AG09309 (cell line): Measurements from ENCODE around the gene SUGCT.
"Not testable (repeated sequence)": the region's sequence is repeated elsewhere in the genome, so short reads cannot be mapped to it uniquely, and the experiment has no call there.

Experiments used
- DNase-seq: peaks from one replicate; pipeline ENCODE4 v3.0.0-alpha.2; 2010; ENCODE audit warnings: low read depth
- H3K4me3 ChIP-seq: 2 replicates; pipeline ENCODE4 v1.5.1; 2011; ENCODE audit warnings: mild to moderate bottlenecking, low read depth, low read length, moderate library complexity; ENCODE audit not compliant: control insufficient read depth
- TF ChIP-seq, protein P1 (sequence below): IDR thresholded peaks from 2 replicates; pipeline ENCODE4 v1.5.1; 2011; ENCODE audit warnings: mild to moderate bottlenecking, low read depth, low read length, inconsistent platforms; ENCODE audit not compliant: insufficient read depth, control insufficient read depth; ENCODE audit errors: missing control alignments

SUGCT gene

DNA sequence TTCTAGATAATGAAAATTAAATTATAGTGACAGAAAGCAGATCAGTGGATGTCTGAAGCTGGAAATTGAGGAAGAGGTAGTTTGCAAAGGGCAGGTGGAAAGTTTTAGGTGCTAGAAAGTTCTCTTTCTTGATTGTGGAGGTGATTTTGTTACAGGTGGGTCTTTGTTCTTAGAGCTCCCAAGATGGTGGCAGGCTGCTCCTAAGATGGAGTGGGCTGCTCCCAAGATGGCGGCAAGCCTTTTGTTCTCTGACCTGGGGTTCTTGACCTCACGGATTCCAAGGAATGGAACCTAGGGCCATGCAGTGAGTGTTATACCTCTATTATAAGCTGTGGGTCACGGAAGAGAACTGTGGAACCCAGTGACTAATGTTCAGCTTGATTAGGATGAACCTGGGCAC is 32.5 kb downstream of the SUGCT start:
- DNase-seq: no peak
- TF ChIP-seq, protein P1, sequence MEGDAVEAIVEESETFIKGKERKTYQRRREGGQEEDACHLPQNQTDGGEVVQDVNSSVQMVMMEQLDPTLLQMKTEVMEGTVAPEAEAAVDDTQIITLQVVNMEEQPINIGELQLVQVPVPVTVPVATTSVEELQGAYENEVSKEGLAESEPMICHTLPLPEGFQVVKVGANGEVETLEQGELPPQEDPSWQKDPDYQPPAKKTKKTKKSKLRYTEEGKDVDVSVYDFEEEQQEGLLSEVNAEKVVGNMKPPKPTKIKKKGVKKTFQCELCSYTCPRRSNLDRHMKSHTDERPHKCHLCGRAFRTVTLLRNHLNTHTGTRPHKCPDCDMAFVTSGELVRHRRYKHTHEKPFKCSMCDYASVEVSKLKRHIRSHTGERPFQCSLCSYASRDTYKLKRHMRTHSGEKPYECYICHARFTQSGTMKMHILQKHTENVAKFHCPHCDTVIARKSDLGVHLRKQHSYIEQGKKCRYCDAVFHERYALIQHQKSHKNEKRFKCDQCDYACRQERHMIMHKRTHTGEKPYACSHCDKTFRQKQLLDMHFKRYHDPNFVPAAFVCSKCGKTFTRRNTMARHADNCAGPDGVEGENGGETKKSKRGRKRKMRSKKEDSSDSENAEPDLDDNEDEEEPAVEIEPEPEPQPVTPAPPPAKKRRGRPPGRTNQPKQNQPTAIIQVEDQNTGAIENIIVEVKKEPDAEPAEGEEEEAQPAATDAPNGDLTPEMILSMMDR: no peak
- H3K4me3 ChIP-seq: no peak overlapping the region

DNA sequence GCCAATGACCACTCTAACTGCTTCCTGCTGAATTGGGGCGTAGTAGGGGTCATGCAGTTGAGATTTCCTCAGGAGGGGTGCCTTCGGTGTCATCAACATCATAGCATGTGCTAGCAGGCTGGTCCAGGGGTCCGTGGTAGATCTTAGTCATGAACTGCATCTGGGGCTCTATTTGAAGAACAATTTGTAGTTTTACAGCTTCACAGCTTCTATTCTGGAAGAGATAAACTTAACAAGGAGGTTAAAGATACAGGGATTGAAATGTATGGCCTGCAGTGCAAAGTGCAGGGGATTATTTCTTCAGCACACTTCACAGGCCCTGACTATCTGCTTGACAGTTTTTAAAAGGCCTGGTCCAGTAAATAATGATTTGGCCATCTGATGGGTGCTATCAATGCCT is 33.5 kb downstream of the SUGCT start:
- H3K4me3 ChIP-seq, DNase-seq: not testable (repeated sequence)

DNA sequence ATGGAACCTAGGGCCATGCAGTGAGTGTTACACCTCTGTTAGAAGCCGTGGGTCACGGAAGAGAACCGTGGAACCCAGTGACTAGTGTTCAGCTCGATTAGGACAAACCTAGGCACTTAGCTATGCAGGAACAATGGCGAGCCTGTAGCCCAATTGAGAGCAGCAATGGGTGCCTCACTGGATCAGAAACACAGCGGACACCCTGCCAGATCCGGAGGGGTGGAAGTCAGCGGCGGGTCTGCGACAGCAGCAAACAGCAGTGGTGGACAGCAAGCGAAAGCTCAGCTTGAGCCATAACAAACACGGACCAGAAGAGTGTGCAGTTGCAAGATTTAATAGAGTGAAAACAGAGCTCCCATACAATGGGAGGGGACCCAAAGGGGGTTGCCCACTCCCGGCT is 38.3 kb downstream of the SUGCT start:
- not testable (repeated sequence) for H3K4me3 ChIP-seq, DNase-seq

DNA sequence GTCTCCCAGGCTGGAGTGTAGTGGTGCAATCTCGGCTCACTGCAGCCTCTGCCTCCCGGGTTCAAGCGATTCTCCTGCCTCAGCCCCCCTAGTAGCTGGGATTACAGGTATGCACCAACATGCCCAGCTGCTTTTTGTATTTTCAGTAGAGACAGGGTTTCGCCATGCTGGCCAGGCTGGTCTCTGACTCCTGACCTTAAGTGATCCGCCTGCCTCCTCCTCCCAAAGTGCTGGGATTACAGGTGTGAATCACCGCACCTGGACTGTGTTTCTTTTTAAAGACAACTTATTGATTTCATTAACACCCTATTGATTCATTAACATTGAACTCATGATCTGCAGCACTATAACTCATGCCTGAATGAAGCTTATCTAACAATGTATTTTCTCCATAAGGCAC is 40.5 kb downstream of the SUGCT start:
- H3K4me3 ChIP-seq, DNase-seq: not testable (repeated sequence)

DNA sequence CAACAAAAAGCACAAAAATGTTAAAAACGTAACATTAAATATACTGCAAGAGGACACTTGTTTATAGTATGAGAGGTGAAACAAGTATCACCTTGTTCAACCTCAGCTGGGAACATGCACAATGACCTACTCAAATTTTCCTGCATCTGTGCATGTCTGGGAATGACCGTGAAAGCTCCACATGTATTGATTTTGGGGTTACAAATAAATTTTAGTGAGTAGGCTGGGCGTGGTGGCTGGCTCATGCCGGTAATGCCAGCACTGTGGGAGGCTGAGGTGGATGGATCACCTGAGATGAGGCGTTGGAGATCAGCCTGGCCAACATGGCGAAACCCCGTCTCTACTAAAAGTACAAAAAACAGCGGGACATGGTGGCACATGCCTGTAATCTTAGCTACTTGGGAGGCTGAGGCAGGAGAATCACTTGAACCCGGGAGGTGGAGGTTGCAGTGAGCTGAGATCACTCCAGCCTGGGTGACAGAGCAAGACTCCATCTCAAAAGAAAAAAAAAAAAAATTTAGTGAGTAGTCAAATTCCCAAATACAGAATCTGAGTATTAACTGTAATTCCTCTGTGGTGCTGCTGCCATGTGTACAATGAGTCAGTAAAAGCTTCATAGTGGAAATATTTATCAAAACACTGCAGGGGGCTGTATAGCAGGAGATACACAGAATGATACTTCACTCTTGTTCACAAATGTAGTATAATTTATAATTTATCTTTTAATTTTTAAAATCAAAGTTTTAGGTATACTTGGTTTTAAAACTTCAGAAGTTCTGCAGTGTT is 41.1 kb downstream of the SUGCT start:
- TF ChIP-seq, protein P1: no peak
- DNase-seq: no peak
- H3K4me3 ChIP-seq: no peak overlapping the region

DNA sequence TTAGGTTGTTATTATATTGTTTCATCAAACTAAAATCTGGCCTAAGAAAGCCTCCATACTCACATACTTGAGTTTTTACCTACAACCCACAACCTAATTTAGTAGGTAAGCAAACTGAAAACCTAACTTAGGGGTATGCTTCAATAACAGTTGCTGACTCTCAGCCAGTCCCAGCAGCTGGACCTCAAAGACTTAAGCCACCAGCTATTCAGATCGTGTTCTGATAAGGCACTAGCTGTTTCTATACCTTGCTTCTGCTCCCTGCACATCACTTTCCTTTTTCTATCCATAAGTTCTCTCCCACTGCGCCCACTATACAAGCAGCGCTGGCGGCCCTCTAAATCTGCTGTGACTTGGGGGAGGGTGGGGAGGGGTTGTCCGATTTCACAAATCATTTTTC is 42.3 kb downstream of the SUGCT start:
- no peak for DNase-seq
- TF ChIP-seq, protein P1: no peak

DNA sequence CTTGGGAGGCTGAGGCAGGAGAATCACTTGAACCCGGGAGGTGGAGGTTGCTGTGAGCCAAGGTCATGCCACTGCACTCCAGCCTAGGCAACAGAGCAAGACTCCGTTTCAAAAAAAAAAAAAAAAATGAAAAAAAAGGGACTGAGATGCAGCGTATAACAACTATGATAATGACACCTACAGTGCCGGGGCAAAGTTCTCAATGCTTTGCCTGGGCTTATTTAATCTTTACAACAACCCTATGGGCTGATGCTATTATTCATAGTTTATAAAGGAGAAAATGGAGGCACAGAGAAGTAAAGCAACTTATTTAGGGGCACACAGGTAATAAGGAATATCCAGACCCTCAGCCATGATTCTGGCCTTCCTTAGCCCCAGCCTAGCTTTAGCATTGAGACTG is 47.6 kb downstream of the SUGCT start:
- TF ChIP-seq, protein P1: no peak
- DNase-seq: no peak
- H3K4me3 ChIP-seq: no peak overlapping the region

More for the DNA sequence above, 42.3 kb downstream of the SUGCT start:
- no peak overlapping the region for H3K4me3 ChIP-seq

DNA sequence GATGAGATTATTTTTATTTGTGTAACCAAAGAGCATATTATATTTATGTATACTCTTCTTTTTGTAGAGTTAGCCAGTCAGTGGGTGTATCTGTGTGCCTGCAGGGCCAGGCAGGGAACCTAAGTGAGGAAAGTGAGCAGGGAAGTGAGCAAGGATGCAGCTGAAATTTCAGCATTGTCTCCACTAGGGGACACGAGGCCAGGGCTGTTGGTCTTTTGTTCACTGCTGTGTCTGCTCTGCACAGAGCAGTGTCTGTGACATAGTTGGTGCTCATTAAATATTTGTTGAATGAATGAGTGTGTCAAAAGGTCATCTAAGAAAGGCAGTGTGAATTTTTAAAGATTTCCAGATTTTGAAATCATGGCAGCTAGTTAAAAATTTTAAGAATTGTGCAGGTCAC is 51.8 kb downstream of the SUGCT start:
- H3K4me3 ChIP-seq: no peak overlapping the region
- no peak for DNase-seq
- TF ChIP-seq, protein P1: no peak
